Prostate gland (tissue), 2 donors: ENCODE measurements around the gene PPAN.

Experiments
- POLR2A ChIP-seq: fragments of 450-650 bp; IDR thresholded peaks from one replicate; pipeline ENCODE4 v1.6.1; 2016; ENCODE audit warnings: antibody characterized with exemption, mild to moderate bottlenecking
- TF ChIP-seq, protein P1 (sequence below), 4 experiments: fragments of 200-600 bp in 2 of 4; fragments of 450-650 bp in 2 of 4; sonication (generic) in 2 of 4; IDR thresholded peaks; 1 replicate in 3 of 4; 2 replicates in 1 of 4; pipeline ENCODE4 v1.5.1; 2016 to 2019; ENCODE audit warnings: antibody characterized with exemption in 4 of 4, mild to moderate bottlenecking in 2 of 4, moderate library complexity in 2 of 4

DNA sequence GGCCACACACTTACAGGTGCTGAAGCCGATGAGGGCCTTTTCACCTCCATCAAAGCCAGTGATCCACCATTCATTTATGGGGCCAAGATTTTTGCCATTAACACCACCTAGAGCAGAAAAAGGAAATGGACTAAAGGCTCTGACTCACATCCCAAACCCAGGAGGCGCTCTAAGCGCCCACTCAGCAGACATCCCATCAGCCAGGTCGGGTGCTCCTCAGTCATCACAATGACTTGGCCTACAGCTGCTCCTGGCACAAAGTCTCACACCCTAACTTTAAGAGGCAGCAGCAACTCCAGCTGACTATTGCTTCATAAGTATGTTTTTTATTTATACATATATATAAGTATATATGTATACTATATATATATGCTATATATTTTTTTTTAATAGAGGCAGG is 49.7 kb downstream of the PPAN start:
- no peak for TF ChIP-seq POLR2A
- TF ChIP-seq, protein P1, sequence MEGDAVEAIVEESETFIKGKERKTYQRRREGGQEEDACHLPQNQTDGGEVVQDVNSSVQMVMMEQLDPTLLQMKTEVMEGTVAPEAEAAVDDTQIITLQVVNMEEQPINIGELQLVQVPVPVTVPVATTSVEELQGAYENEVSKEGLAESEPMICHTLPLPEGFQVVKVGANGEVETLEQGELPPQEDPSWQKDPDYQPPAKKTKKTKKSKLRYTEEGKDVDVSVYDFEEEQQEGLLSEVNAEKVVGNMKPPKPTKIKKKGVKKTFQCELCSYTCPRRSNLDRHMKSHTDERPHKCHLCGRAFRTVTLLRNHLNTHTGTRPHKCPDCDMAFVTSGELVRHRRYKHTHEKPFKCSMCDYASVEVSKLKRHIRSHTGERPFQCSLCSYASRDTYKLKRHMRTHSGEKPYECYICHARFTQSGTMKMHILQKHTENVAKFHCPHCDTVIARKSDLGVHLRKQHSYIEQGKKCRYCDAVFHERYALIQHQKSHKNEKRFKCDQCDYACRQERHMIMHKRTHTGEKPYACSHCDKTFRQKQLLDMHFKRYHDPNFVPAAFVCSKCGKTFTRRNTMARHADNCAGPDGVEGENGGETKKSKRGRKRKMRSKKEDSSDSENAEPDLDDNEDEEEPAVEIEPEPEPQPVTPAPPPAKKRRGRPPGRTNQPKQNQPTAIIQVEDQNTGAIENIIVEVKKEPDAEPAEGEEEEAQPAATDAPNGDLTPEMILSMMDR (IDR thresholded peaks at IDR 0.05): no peak
